SK-N-MC (cell line): ENCODE measurements around the gene E2F3.

Experiments used
- EZH2 ChIP-seq: fragments of 200-600 bp; sonication (generic); IDR thresholded peaks from one replicate; pipeline ENCODE4 v1.6.1; 2017; ENCODE audit warnings: antibody characterized with exemption
- POLR2AphosphoS5 ChIP-seq: IDR thresholded peaks from 2 replicates; pipeline ENCODE4 v1.6.1; 2012; ENCODE audit warnings: mild to moderate bottlenecking, low read depth, low read length, borderline replicate concordance

- TF ChIP-seq POLR2AphosphoS5 (0 out of 2 replicates have a peak, but pooled peaks have one; percentile 5), EZH2 (no peak)
Observed at GRCh38 chr6:20403766-20404640, 2.3 kb downstream of the E2F3 start.
